ENCODE data around the gene SDE2.

SDE2 gene

DNA sequence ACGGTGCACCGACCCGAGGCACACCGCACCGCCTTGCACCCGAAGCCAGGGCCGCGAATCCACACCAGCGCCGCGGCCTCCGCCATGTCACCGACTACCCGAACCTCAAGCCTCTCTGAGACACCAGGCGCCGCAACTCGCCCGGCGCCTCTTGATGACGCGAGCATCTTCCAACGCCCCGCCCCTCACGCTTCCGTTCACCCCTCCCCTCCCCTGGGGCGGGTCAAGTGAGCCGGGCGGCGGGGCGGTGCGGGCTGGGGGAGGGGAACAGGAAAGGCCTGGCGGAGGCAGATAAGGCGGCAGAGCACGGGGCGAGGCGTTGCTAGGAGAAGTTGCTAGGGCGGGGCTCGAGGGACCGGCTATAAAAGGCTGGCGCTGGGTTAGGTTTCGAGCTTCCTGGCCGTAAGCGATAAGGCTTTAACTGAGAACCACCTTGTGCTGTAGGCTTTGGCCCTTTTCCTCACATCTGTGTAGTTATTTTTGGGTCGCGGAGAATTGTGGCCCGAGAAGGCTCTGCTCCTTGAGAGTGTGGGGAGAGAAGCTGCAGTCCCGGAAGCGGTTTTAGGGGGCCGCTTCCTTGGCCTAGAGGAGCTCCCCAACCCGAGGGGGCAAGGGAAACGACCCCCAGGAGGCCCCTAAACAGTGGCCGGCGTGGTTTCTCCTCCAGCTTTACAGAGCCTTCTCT, at the start of gene SDE2:
Gene SDE2 (minus strand): TSS at position 117 of the 685 bp plus-strand sequence. CDS start 31 bp downstream, at position 86.
- H3K9me3 Mint-ChIP-seq = peaks cover 6 to 10% of the 10 kb centered on the region in 2 donors
- DNase-seq = peak; percentile 100
- peak within 1 kb of the TSS; percentile 100 for H3K27ac Mint-ChIP-seq
- peak; percentile 89 for ATAC-seq
- H3K27me3 Mint-ChIP-seq = no peaks in the 10 kb centered on the region
- peaks cover 85% of the 10 kb centered on the region for H3K4me1 Mint-ChIP-seq
- peak within 1 kb of the TSS; percentile 99 to 100 for H3K4me3 Mint-ChIP-seq

DNA sequence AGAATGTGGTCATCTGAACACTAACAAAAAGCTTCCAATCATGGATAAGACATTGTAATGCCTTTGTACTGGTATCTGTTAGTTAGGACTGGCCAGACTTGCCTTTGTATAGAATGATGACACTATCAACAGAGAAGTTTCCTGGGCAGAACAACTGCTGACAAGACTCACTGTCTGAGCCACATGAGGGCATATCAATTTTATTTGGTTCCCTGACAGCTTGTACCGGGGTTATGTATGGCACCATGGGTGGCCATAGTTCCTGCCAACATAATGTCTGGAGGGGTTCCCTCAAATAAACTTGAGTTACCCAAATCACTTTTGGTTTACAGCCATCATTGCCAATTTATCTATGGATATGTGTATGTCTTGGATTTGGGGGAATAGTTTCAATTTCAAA, 49.7 kb upstream of the SDE2 start:
- DNase-seq (no peak), ATAC-seq (no peak)
- no peaks in the 10 kb centered on the region for H3K9me3 Mint-ChIP-seq
- H3K4me1 Mint-ChIP-seq = no peaks in the 10 kb centered on the region
- no peak overlapping the region for H3K27ac Mint-ChIP-seq
- H3K27me3 Mint-ChIP-seq = no peaks in the 10 kb centered on the region
- no peak overlapping the region for H3K4me3 Mint-ChIP-seq

DNA sequence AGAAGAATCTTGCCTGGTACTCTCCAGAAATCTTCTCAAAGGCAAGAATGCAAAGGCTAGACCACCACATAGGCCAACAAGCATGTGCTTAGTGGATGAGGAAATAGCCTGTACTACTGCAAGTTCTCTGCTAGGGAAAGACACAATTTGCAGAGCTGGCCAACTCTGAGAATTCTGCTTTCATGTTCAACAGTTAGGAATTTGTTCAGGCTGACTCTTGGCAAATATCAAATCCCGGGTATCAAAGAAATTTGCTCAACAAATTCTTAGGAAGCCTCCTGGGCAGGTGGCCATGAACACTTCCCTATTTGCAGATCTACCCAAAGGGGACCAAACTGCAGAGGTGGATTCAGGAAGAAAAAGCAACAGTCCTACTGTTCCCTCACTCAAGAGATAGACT, 48.4 kb upstream of the SDE2 start:
- no peak for ATAC-seq
- no peak for DNase-seq
- no peak overlapping the region for H3K27ac Mint-ChIP-seq
- no peaks in the 10 kb centered on the region for H3K27me3 Mint-ChIP-seq
- no peaks in the 10 kb centered on the region for H3K4me1 Mint-ChIP-seq
- H3K4me3 Mint-ChIP-seq = no peak overlapping the region
- H3K9me3 Mint-ChIP-seq = no peaks in the 10 kb centered on the region

DNA sequence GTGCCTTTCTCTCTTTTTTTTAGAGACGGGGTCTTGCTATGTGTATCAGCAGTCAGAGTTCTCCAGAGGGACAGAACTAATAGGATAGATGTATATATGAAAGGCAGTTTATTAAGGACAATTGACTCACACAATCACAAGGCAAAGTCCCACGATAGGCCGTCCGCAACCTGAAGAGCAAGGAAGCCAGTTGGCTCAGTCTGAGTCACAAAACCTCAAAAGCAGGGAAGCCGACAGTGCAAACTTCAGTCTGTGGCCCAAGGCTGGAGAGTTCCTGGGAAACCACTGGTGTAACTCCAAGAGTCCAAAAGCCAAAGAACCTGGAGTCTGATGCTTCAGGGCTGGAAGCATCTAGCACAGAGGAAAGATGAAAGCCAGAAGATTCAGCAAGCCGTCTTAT, 47.1 kb upstream of the SDE2 start:
- H3K4me3 Mint-ChIP-seq = no peak overlapping the region
- no peak overlapping the region for H3K27ac Mint-ChIP-seq
- peaks cover 5% of the 10 kb centered on the region for H3K27me3 Mint-ChIP-seq
- H3K4me1 Mint-ChIP-seq = no peaks in the 10 kb centered on the region
- DNase-seq = no peak
- ATAC-seq = no peak
- no peaks in the 10 kb centered on the region for H3K9me3 Mint-ChIP-seq

DNA sequence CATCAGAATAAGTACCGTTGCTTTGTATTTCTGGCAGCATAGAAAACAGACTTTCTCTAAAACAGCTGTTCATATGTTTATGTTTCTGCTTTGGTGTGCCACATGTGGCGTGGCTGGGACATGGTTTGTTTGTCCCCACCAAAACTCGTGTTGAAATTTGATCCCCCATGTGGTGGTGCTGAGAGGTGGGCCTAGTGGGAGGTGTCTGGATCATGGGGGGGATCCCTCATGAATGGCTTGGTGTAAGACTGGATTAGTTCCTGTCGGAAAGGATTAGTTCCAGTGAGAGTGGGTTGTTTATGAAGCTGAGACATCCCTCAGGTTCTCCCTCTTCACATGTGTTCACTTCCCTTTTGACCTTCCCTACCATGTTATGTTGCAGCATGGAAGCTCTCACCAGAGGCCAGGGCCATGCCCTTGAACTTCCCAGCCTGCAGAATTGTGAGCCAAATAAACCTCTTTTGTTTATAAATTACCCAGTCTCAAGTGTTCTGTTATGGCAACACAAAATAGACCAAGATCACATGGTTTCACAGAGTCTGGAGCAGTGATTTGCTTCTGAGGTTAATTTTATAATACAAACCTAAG, 45.5 kb upstream of the SDE2 start:
- Mint-ChIP-seq H3K27me3 (peaks cover 5% of the 10 kb centered on the region), H3K9me3 (no peaks in the 10 kb centered on the region)

DNA sequence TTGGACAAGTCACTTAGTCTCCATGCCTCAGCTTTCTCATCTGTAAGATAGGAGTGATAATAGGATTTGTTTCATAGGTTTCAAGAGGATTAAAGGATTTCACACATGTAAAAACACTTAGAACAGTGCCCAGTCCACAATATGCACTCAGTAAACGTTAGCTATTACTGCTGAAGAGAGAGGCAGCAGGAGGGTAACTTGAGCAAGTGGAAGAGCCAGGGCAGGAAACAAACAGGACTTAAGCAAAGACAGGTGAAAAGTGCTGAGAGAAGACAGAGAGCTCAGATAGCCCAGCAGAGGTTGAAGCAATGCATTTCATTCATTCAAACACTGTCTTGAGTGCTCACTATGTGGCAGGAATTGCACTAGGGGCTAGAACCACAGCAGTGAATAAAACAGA, 42.3 kb upstream of the SDE2 start:
- Mint-ChIP-seq H3K9me3 (no peaks in the 10 kb centered on the region), H3K27me3 (peaks cover 5% of the 10 kb centered on the region), H3K4me3 (no peak overlapping the region), H3K27ac (no peak overlapping the region), H3K4me1 (no peaks in the 10 kb centered on the region)
- no peak for ATAC-seq
- no peak for DNase-seq

More for the DNA sequence above, 45.5 kb upstream of the SDE2 start:
- DNase-seq = no peak
- no peaks in the 10 kb centered on the region for H3K4me1 Mint-ChIP-seq
- no peak for ATAC-seq
- no peak overlapping the region for H3K4me3 Mint-ChIP-seq
- no peak overlapping the region for H3K27ac Mint-ChIP-seq

DNA sequence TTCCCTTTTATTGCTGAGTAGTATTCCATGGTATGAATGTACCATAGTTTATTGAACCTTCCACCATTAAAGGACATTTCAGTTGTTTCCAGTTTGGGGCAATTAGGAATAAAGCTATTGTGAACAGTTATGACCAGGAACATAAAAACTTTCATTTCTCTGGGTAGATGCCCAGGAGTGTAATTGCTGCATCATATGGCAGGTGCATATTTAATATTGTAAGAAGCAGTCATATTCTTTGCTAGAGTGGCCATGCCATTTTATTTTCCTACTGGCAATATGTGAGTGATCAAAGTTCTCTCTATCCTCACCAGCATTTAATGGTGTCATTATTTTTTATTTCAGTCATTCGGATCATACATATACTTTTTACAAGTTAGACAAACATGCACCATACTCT, 39.5 kb upstream of the SDE2 start:
- DNase-seq (no peak), ATAC-seq (no peak)
- Mint-ChIP-seq H3K27me3 (peaks cover 5% of the 10 kb centered on the region), H3K9me3 (no peaks in the 10 kb centered on the region), H3K4me3 (no peak overlapping the region), H3K27ac (no peak overlapping the region), H3K4me1 (no peaks in the 10 kb centered on the region)

DNA sequence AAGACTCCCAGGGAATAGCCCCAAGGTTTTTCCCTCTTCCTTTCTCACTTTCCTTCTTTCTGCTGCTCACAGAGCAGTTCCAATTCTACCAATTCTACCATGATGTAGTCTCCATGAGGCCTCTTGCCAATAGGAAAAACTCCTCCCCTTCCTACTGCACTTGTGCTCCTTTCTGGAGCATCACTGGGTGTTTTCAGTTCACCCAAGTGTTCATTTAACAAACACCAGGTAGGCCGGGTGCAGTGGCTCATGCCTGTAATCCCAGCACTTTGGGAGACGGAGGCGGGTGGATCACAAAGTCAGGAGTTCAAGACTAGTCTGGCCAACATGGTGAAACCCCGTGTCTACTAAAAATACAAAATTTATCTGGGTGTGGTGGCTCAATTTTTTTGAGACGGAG, 36.8 kb upstream of the SDE2 start:
- ATAC-seq = no peak
- Mint-ChIP-seq H3K4me1 (peaks cover under 1% of the 10 kb centered on the region), H3K4me3 (no peak overlapping the region), H3K27me3 (no peaks in the 10 kb centered on the region), H3K27ac (no peak overlapping the region), H3K9me3 (no peaks in the 10 kb centered on the region)
- DNase-seq = no peak

DNA sequence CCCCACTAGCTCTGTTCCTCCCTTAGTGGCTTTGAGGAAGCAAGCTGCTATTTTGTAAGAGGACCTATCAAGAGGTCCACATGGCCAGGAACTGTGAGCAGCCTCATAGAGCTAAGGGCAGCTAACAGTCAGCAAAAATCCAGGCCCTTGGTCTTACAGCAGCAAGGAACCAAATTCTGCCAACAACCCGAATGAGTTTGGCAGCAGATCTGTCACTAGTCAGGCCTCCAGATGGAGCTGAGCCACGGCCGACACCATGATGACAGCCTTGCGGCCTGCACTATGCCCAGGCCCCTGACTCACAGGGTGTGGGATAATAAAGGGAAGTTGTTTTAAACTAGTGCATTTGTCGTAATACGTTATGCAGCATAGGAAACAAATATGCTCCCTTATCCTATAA, 35.3 kb upstream of the SDE2 start:
- Mint-ChIP-seq H3K4me1 (peaks cover 5% of the 10 kb centered on the region), H3K9me3 (no peaks in the 10 kb centered on the region), H3K4me3 (no peak overlapping the region), H3K27ac (no peak overlapping the region), H3K27me3 (no peaks in the 10 kb centered on the region)
- ATAC-seq = no peak
- no peak for DNase-seq

DNA sequence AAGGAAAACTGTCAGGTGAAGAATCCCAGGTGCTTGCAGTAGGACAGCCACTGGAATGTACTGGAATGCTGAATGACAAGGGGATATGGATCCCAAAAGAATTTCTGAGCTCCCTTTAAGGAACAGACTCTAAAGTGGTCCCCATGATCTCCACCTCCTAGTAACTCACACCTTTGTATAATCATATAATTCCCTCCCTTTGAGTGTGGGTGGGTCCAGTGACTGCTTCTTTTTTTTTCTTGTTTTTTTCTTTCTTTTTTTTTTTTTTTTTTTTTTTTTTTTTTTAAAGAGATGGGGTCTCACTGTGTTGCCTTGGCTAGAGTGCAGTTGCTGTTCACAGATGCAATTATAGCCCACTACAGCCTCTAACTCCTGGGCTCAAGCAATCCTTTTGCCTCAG, 34.8 kb upstream of the SDE2 start:
- H3K27ac Mint-ChIP-seq = no peak overlapping the region
- DNase-seq (no peak), ATAC-seq (no peak)
- H3K4me1 Mint-ChIP-seq = peaks cover 8% of the 10 kb centered on the region
- H3K9me3 Mint-ChIP-seq = no peaks in the 10 kb centered on the region
- no peaks in the 10 kb centered on the region for H3K27me3 Mint-ChIP-seq
- no peak overlapping the region for H3K4me3 Mint-ChIP-seq

DNA sequence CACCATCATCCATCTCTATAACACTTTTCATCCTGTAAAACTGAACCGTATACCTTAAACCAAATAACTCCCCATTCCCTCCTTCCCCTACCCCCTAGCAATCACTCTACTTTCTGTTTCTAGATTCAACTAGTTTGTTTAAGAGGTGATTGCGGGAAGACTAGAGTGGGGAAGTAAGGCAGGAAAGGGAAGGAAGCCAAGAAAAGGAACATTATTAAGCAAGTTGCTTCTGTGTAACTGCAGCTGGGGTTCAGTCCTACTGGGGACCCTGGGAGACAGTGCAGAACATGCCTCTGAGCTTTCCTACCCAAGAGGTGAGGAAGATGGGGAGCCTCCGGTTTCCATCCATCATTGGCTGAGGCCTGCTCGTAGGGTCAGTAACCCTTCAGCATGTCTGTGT, 34.4 kb upstream of the SDE2 start:
- Mint-ChIP-seq H3K27ac (no peak overlapping the region), H3K4me3 (no peak overlapping the region), H3K9me3 (no peaks in the 10 kb centered on the region), H3K4me1 (peaks cover 9% of the 10 kb centered on the region), H3K27me3 (no peaks in the 10 kb centered on the region)
- no peak for ATAC-seq
- DNase-seq = no peak

DNA sequence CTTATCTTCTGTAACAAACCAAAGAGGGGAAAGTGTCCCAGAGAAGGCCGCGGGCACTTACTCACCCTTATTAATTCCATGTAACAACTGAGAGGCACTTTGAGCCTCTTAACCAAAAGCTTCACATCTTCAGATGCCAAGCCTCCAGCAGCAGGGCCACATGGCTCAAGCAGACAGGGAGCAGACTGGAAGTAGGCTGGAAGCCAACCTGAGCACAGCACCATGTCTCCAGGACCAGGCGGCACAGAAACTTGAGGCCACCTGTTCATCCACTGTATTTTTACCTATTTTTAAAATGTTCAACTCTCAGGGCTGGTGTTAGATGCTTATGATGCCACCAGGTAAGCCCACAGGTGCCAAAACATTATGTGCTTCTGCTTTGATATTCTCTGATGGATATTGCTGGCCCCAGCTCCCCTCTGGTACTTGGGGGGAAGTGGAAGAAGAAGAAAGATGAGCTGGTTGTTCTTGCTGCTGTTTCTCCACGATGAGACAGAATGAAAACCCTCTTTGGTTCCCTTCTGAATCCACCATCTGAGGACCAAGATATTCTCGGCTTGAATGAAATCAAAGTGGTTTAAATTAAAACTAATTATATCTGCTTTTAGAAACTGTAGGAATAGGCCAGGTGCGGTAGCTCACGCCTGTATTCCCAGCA, 30.6 kb upstream of the SDE2 start:
- Mint-ChIP-seq H3K4me1 (peaks cover 9% of the 10 kb centered on the region), H3K9me3 (no peaks in the 10 kb centered on the region), H3K27ac (no peak overlapping the region), H3K4me3 (no peak overlapping the region), H3K27me3 (no peaks in the 10 kb centered on the region)
- DNase-seq = no peak
- no peak for ATAC-seq

DNA sequence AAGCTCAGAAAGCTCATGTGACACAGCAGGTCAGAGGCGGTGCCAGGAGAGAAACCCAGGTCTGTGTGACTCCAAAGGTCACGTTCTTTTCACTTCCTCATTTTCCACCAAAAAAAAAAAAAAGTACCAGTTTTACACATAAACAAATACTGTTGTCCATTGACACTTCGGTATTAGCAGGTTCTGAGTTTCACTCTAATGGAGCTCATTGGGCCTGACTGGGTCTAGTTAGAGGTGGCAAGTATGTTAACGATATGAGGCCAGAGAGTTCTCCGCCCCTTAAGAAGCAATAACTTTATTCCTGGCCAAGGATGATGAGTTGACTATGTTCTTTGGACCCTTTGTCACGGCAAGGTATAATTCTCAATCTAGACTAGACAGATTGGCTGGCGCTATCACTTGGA, 30.0 kb upstream of the SDE2 start:
- ATAC-seq = no peak
- Mint-ChIP-seq H3K9me3 (no peaks in the 10 kb centered on the region), H3K27me3 (no peaks in the 10 kb centered on the region), H3K4me3 (no peak overlapping the region), H3K4me1 (peaks cover 9% of the 10 kb centered on the region), H3K27ac (no peak overlapping the region)
- no peak for DNase-seq

DNA sequence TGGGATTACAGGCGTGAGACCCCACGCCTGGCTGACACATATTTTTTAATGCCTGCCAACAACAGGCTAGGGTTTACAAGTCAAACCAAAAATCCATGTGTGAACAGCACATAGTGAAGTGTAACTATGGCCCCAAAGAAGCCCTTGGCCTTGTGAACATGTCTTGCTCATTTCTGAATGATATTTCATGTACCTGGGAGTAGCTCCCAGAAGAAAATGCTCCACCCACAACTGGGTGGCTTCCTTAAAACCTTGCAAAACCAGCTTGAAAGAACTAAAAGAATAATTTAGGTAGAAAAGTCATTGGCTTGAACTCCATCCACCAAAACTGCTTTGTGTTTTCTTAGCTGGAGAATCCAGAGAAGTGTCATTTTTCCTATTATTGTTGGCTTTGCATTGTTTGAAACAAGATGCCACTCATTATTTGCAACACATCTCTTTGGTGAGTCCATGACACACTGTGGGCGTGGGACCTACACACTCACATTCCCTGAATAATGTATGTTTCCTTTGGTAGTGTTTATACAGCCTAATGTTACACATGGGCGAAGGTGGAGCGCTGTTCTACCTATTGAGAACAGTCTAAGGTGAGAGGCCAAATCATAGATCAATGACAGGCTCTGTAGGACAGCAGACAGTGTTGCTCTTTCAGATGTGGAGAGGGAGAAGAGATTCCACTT, 28.5 kb upstream of the SDE2 start:
- H3K4me1 Mint-ChIP-seq = peaks cover 9% of the 10 kb centered on the region
- H3K27me3 Mint-ChIP-seq = no peaks in the 10 kb centered on the region
- H3K27ac Mint-ChIP-seq = no peak overlapping the region
- no peak for ATAC-seq
- DNase-seq = no peak
- H3K4me3 Mint-ChIP-seq = no peak overlapping the region
- no peaks in the 10 kb centered on the region for H3K9me3 Mint-ChIP-seq

DNA sequence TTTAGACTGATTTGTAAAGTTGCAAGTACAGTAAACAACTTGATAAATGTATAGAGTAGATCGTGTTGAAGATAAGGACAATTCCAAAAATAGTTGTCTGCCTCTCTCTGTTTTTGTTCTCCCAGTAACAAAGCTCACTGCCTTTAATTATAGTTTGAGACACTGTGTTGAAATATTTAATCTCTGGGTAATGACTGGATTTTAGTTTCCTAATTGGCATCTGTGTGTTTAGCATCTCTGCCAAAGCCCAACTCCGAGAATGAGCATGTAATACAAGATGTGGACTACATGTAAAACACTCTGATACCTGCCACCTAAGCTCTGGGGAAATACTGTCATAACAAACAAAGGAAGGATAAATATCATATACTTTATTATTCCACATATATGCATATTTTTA, 27.7 kb upstream of the SDE2 start:
- ATAC-seq = no peak
- peaks cover 9% of the 10 kb centered on the region for H3K4me1 Mint-ChIP-seq
- no peak overlapping the region for H3K27ac Mint-ChIP-seq
- H3K4me3 Mint-ChIP-seq = no peak overlapping the region
- no peaks in the 10 kb centered on the region for H3K27me3 Mint-ChIP-seq
- no peaks in the 10 kb centered on the region for H3K9me3 Mint-ChIP-seq
- DNase-seq = no peak

DNA sequence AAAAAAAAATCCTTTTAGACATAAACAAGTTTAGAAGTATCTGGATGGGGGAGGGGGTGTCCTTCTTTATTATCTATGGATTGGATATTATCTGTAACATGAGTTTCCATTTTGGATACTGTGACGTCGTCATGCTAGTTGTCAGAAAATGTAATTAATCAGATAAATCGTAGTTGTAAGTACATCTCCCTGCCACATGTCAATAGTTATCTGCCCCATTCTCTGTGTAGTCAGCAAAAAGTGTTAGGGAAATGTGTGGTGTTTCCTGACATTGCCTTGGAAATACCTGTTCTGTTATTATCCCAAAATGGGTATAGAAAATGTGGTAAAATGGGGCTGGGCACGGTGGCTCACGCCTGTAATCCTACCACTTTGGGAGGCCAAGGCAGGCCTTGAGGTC, 24.6 kb upstream of the SDE2 start:
- ATAC-seq (no peak), DNase-seq (no peak)
- Mint-ChIP-seq H3K27ac (no peak overlapping the region), H3K9me3 (peaks cover 0 to 4% of the 10 kb centered on the region in 2 donors), H3K27me3 (no peaks in the 10 kb centered on the region), H3K4me3 (no peak overlapping the region), H3K4me1 (no peaks in the 10 kb centered on the region)
